Activated CD8-positive, alpha-beta T cell treated with anti-CD3 and anti-CD28 coated beads, Interleukin-2, amount 10 ng/mL, durations not matched to agents 7 days and 5 days (primary cell): ENCODE measurements around the gene TP53I11. TPM values are rescaled to one million over a fixed set of nuclear protein-coding genes. Genes with fewer than 3 reads are reported as not detected.
A peak's percentile ranks its signal among the peaks of the same experiment; 100 is the strongest.

Source experiments
- ATAC-seq: fragments of 150-1000 bp; cut with Tn5 transposase; one replicate; pipeline ENCODE4 v1.10.0; 2021; ENCODE audit warnings: moderate library complexity
- CTCF ChIA-PET: fragments of 350-600 bp; sonication (Branson Sonifier 250); formaldehyde crosslinking; loops from one replicate; lab custom pipeline; 2021; ENCODE audit warnings: antibody characterized with exemption; lab: Charles Lee
- POLR2A ChIA-PET: fragments of 350-600 bp; sonication (Branson Sonifier 250); formaldehyde crosslinking; loops from one replicate; lab custom pipeline; 2021; ENCODE audit warnings: antibody characterized with exemption; lab: Charles Lee
- DNase-seq: peaks from one replicate; pipeline ENCODE4 v3.0.0-alpha.2; 2020
- H3K27ac Mint-ChIP-seq: one replicate; pipeline ENCODE4 v1.8.0; 2021; ENCODE audit warnings: mild to moderate bottlenecking, mixed read lengths
- H3K27me3 Mint-ChIP-seq: one replicate; pipeline ENCODE4 v1.8.0; 2021; ENCODE audit warnings: low read depth, mixed read lengths
- H3K36me3 Mint-ChIP-seq: one replicate; pipeline ENCODE4 v1.8.0; 2021; ENCODE audit warnings: low read depth, mixed read lengths
- H3K4me1 Mint-ChIP-seq: one replicate; pipeline ENCODE4 v1.8.0; 2021; ENCODE audit warnings: low read depth, mixed read lengths
- H3K4me3 Mint-ChIP-seq: one replicate; pipeline ENCODE4 v1.8.0; 2021; ENCODE audit warnings: mild to moderate bottlenecking, mixed read lengths
- H3K9me3 Mint-ChIP-seq: one replicate; pipeline ENCODE4 v1.8.0; 2022; ENCODE audit warnings: mixed read lengths; ENCODE audit not compliant: insufficient read depth
- total RNA-seq, 2 experiments: library from RNA; stranded (reverse); gene quantifications; one replicate each; pipeline ENCODE4 v1.2.3, GENCODE V29; 2021

The TP53I11 gene
- total RNA-seq, 2 experiments from 2014 or later: 1.4 to 2.5 TPM

DNA sequence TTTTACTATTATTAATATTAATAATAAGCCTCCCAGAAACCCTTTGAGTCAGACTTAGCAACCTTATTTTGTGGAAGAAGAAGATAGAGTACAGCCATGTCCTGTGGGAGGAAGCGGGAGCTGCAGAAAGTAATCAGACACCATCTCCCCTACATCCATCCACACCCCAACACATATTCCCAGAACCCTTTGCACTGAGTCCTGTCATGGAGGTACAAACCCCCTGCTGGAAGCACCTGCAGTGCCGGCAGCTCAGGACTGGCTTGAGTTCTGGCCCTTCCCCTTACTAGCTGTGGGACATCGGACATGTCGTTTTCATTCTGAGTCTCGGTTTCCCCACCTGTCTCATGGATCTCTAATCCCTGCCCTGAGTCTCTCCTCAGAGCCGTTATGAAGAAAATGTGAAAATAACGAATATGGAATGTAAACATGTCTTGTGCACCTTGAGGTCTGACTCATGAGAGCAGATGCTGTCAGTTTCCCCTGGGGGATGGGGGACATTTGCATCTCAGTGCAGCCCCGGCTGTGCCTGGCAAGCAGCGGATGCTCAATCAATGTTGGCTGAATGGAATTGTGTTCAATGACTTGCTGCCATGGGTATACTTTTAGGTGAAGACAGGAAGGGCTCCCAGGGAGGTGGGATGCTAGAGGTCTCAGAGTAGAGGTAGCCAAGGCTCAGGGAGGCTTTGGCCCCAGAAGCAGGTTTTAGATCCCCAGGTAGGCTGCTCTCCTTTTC lies 45.4 kb downstream of the TP53I11 start:
- ATAC-seq: no peak
- no peak overlapping the region for H3K4me3 Mint-ChIP-seq
- no peaks in the 10 kb centered on the region for H3K9me3 Mint-ChIP-seq
- POLR2A ChIA-PET: no interaction called here
- CTCF ChIA-PET: interaction anchor here (0.6 kb wide), 2 partner anchors 22 to 77 kb away, joined by 3 read pairs; no protein-coding TSS in a partner anchor
- no peak overlapping the region for H3K27ac Mint-ChIP-seq
- no peaks in the 10 kb centered on the region for H3K27me3 Mint-ChIP-seq
- no peaks in the 10 kb centered on the region for H3K4me1 Mint-ChIP-seq
- no peaks in the 10 kb centered on the region for H3K36me3 Mint-ChIP-seq
- no peak for DNase-seq

DNA sequence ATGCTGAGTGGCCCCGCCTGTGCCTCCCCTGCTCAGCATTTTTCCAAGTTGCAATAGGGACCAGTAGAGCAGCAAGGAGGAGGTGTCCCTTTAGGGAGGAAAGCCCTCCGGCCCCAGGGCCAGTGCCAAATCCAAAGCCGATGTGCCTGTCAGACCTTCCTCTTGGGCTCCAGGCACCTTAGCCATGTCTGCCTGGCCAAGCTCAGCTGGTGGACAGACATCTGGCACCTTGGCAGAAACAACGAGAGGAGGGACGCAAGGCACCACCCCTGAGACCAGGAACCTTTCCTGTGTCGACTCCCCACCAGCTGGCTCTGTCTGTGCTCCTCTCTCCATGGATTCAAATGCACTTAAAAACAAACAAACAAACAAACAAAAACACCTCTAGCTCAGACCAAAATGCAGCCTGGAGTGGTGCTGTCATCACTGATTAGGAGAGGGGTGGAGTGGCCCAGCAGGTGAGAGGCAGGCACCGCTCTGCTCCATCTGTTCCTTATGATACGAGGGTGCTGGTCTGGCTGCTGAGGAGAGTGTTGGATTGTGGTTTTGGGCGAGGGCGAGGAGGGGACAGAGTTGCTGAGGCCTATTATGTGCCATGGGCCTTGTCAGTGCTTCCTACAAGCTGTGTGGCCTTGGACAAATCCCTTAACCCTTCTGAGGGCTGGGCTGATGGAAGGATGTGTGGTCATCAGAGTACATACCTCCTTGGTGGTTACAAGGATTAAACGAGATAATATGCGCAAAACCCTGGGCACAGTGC lies 46.2 kb downstream of the TP53I11 start:
- ChIA-PET POLR2A (no interaction called here), CTCF (interaction anchor here (0.6 kb wide), 1 partner anchor 23 kb away, joined by 3 read pairs; no protein-coding TSS in a partner anchor)
- Mint-ChIP-seq H3K27ac (no peak overlapping the region), H3K36me3 (no peaks in the 10 kb centered on the region), H3K4me1 (no peaks in the 10 kb centered on the region), H3K9me3 (no peaks in the 10 kb centered on the region), H3K4me3 (no peak overlapping the region), H3K27me3 (no peaks in the 10 kb centered on the region)
- no peak for ATAC-seq
- DNase-seq: no peak

DNA sequence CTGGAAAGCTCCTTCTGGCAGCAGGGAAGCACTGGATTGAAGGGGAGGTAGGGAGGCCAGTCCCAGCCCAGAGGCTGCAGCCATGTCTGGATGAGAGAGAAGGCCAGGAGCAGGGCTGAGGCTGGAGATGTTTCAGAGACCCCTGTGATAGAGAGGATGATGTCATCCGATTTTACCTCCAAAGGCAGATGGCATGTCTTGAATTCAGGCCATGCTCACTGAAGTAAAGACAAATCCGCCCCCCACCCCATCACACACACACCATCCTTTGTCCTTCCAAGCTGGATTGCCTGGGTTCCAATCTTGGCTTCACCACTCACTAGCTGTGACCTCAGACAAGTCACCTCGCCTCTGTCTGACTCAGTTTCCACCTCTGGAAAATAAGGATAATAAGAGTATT lies 47.2 kb downstream of the TP53I11 start:
- H3K4me3 Mint-ChIP-seq: no peak overlapping the region
- ATAC-seq: no peak
- ChIA-PET CTCF (interaction anchor here (1.0 kb wide), 2 partner anchors 8 to 23 kb away, joined by 3 read pairs; no protein-coding TSS in a partner anchor), POLR2A (no interaction called here)
- H3K36me3 Mint-ChIP-seq: no peaks in the 10 kb centered on the region
- no peaks in the 10 kb centered on the region for H3K9me3 Mint-ChIP-seq
- H3K27ac Mint-ChIP-seq: no peak overlapping the region
- peaks cover 2% of the 10 kb centered on the region for H3K27me3 Mint-ChIP-seq
- no peaks in the 10 kb centered on the region for H3K4me1 Mint-ChIP-seq
- DNase-seq: no peak

DNA sequence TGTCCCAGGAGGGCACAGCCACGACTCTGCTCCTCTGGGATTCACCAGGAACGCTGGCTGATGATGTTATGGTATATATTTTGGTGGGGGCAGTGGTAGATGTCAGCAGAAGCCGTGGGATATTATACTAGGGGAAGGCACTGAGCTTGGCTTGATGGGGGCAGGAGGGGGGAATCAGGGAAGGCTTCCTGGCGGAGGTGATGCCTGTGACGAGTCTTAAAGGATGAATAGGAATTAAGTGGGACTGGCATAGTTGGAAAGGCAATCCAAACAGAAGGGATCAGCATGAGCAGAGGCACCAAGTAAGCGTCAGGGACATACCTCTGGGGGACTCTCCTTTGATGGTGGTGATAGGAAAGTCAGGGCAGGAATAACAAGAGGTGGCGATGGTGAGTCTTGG lies 47.6 kb downstream of the TP53I11 start:
- Mint-ChIP-seq H3K4me1 (no peaks in the 10 kb centered on the region), H3K36me3 (no peaks in the 10 kb centered on the region), H3K4me3 (no peak overlapping the region), H3K27me3 (peaks cover 2% of the 10 kb centered on the region), H3K9me3 (no peaks in the 10 kb centered on the region), H3K27ac (no peak overlapping the region)
- ChIA-PET POLR2A (no interaction called here), CTCF (interaction anchor here (1.0 kb wide), 2 partner anchors 8 to 24 kb away, joined by 3 read pairs; no protein-coding TSS in a partner anchor)
- DNase-seq (no peak), ATAC-seq (no peak)

DNA sequence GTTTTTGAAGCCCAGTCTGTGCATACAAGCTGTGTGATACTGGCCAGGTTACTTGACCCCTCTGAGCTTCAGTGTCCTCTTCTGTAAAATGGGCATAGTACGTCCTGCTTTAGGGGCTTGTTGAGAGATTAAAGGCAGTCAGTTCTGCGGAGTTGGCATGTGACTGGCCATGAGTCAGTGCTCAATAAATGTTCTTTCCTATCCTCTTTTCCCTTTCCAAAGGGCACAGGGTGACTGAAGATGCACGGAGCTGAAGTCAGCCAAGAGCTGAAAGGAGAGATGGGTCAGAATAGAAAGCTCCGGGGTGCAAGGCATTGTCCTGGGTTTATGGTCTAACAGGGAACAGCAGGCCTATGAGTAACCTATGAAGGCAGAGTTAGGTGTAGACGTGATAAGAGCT lies 48.9 kb downstream of the TP53I11 start:
- CTCF ChIA-PET: interaction anchor here (1.1 kb wide), 1 partner anchor 10 kb away, joined by 5 read pairs; no protein-coding TSS in a partner anchor
- no peaks in the 10 kb centered on the region for H3K9me3 Mint-ChIP-seq
- H3K36me3 Mint-ChIP-seq: no peaks in the 10 kb centered on the region
- POLR2A ChIA-PET: no interaction called here
- no peaks in the 10 kb centered on the region for H3K4me1 Mint-ChIP-seq
- peaks cover 2% of the 10 kb centered on the region for H3K27me3 Mint-ChIP-seq
- H3K4me3 Mint-ChIP-seq: no peak overlapping the region
- H3K27ac Mint-ChIP-seq: no peak overlapping the region
- DNase-seq: no peak
- ATAC-seq: no peak

DNA sequence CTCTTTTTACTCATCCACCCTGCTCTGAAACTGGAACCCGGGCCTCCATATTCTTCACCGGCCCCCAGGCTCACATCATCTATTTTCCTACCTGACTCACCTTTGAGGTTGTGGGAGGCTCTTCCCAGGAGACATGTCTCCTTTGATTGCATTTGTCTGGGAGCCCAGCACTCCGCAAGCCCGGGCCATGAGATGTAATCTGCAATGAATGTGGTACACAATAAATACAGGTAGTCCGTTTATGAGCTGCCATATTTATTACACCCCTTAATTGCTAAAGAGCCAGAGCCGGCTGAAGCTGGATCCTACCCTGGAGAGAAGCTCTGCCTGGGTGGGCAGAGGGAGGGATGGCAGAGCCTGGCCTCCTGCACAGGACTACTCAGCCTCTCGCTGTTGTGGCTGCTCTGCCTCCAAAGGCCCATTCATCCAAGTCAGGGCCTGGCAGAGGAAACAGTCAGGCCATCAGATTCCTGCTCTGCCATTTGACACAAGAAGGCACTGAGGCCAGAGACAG lies 49.5 kb downstream of the TP53I11 start:
- ATAC-seq (no peak), DNase-seq (no peak)
- Mint-ChIP-seq H3K27me3 (peaks cover 2% of the 10 kb centered on the region), H3K27ac (no peak overlapping the region), H3K4me3 (no peak overlapping the region), H3K36me3 (no peaks in the 10 kb centered on the region), H3K4me1 (no peaks in the 10 kb centered on the region), H3K9me3 (no peaks in the 10 kb centered on the region)
- POLR2A ChIA-PET: no interaction called here
- CTCF ChIA-PET: interaction anchor here (1.1 kb wide), 1 partner anchor 10 kb away, joined by 5 read pairs; no protein-coding TSS in a partner anchor

DNA sequence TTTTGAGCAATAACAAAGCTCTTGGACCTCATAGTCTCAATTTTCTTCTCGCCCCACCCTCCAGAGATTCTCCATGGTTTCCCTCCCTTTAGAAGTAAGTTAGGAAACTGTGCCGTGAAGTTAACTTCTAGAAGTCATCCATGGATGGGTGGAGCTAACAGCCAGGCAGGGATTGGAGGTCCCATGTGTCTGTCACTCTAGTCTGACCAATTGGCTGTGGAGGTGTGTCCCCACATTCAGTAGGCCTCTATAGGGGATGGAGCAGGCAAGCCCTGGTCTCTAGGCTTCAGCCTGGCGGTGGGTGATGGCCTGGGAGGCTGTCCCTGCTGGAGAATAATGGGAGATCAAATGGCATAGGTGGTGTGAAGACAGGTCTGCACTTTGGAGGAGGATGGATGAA lies 50.7 kb downstream of the TP53I11 start:
- peaks cover 2% of the 10 kb centered on the region for H3K27me3 Mint-ChIP-seq
- no peaks in the 10 kb centered on the region for H3K4me1 Mint-ChIP-seq
- H3K27ac Mint-ChIP-seq: no peak overlapping the region
- CTCF ChIA-PET: no interaction called here
- no peaks in the 10 kb centered on the region for H3K9me3 Mint-ChIP-seq
- POLR2A ChIA-PET: no interaction called here
- no peaks in the 10 kb centered on the region for H3K36me3 Mint-ChIP-seq
- DNase-seq (no peak), ATAC-seq (peak; percentile 51)
- H3K4me3 Mint-ChIP-seq: no peak overlapping the region

DNA sequence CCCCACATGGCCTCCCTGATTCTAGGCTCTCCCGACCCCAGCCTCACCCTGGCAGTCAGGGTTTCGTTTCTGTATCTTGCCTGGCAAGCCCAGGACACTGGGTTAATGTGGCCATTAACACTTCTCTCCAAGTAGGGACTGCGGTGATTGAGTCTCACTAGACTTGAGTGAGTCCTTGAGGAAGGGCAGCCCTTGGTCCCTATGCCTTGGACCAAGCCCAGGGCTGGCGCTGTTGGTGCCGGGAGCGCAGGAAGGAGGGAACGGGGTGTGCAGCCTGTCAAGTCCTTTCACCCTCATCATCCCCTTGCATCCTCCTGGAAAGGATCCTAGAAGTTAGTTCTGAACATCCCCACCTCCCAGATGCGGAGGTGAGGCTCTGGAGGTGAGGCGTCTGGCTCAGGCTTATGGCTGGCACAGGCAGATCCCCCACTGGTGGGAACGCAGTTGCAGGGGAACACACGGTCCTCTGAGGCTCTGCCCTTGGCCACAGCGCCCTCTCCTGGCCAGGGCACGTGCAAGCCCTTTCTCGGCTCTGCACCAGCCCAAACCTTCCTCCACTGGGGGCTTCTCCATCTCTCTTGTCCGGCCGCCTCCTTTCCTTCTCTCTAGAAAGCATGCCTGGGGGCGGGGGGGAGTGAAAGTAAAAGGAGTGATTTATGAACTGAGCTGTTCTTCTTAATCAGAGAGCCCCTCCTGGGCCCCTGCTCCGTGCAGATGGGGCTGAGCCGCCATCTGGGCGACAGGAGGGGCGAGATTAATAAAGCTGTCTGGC lies 56.7 kb downstream of the TP53I11 start:
- ChIA-PET CTCF (interaction anchor here (0.8 to 1.3 kb wide), 8 partner anchors 8 to 337 kb away, joined by 3 to 6 read pairs (median 4); no protein-coding TSS in a partner anchor), POLR2A (no interaction called here)
- Mint-ChIP-seq H3K27me3 (peaks cover 5% of the 10 kb centered on the region), H3K4me1 (no peaks in the 10 kb centered on the region), H3K4me3 (no peak overlapping the region), H3K36me3 (no peaks in the 10 kb centered on the region), H3K27ac (no peak overlapping the region), H3K9me3 (no peaks in the 10 kb centered on the region)
- ATAC-seq (peak; percentile 87), DNase-seq (peak; percentile 62)

DNA sequence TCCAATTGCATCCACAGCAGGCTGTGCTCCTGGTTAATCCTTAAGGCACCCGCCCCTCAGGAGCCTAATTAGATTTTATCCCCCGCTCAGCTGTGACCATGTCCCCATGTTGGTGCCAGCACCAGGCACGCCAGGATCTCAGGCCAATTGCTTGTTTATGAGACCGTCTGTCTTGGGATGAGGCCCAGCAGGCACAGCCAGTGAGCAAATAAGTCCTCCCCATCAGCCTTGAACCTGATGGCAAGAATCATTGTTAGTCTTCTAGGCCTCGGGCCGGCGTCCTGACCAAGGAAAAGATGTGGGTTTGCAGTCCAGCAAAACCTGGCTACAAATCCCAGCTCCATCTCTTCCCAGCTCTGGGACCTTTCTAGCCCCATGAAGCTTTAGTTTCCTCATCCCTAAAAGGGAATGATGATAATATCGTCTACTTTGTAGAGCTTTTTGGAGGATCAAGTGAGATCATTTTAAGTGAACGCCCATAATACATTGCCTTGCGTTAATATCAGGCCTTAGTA lies 57.3 kb downstream of the TP53I11 start:
- no peak overlapping the region for H3K4me3 Mint-ChIP-seq
- ChIA-PET CTCF (interaction anchor here (0.9 to 1.1 kb wide), 4 partner anchors 34 to 336 kb away, joined by 3 to 6 read pairs (median 4); no protein-coding TSS in a partner anchor), POLR2A (no interaction called here)
- H3K27me3 Mint-ChIP-seq: peaks cover 3% of the 10 kb centered on the region
- DNase-seq (no peak), ATAC-seq (no peak)
- H3K4me1 Mint-ChIP-seq: no peaks in the 10 kb centered on the region
- H3K27ac Mint-ChIP-seq: no peak overlapping the region
- H3K36me3 Mint-ChIP-seq: no peaks in the 10 kb centered on the region
- no peaks in the 10 kb centered on the region for H3K9me3 Mint-ChIP-seq

DNA sequence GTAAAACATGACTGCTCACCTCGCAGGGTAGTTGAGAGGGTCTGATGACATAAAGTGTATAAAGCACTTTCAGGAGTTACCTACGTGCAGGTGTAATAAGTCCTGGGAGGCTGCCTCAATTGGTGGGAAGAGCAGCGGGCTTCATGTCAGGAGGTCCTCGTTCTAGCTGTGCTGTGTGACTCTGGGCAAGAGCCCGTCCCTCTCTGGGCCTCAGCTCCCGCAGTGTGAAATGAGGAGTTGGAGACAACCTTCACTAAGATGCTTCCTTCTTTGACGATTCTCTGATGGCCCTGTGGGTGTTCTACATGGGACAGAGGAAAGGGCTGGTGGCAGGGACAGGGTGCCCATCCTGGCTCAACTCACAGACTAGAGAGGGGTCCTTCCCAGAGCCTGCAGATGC lies 57.8 kb downstream of the TP53I11 start:
- Mint-ChIP-seq H3K4me1 (no peaks in the 10 kb centered on the region), H3K36me3 (no peaks in the 10 kb centered on the region), H3K27me3 (peaks cover 3% of the 10 kb centered on the region), H3K4me3 (no peak overlapping the region), H3K9me3 (no peaks in the 10 kb centered on the region), H3K27ac (no peak overlapping the region)
- ATAC-seq (no peak), DNase-seq (no peak)
- CTCF ChIA-PET: interaction anchor here (0.9 to 1.1 kb wide), 4 partner anchors 35 to 335 kb away, joined by 3 to 6 read pairs (median 4); no protein-coding TSS in a partner anchor
- POLR2A ChIA-PET: no interaction called here

DNA sequence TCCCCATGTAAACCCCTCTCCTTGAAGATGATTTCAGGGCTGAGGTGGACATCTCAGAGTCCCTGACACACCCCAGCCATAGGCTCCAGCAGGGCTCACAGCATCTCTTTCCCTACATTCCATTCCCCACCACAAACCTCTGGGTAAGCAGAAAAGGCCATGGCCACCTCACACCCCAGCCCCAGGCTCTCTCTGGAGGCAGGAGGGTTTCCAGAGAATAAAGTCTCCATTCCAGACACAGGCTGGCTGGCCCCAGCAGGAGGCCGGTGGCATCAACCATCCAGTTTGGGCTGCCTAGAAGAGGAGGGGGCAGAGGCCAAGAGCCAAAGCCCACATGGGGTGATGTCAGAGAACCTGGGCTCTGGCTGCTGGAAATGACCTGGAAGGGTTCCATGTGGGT lies 61.4 kb downstream of the TP53I11 start:
- H3K9me3 Mint-ChIP-seq: no peaks in the 10 kb centered on the region
- no peak for ATAC-seq
- ChIA-PET POLR2A (no interaction called here), CTCF (no interaction called here)
- no peaks in the 10 kb centered on the region for H3K36me3 Mint-ChIP-seq
- H3K4me1 Mint-ChIP-seq: no peaks in the 10 kb centered on the region
- H3K27me3 Mint-ChIP-seq: peaks cover 3% of the 10 kb centered on the region
- no peak overlapping the region for H3K27ac Mint-ChIP-seq
- no peak for DNase-seq
- H3K4me3 Mint-ChIP-seq: no peak overlapping the region
